HK-2 (cell line): Measurements from ENCODE around the gene RGS2.
A peak's percentile ranks its signal among the peaks of the same experiment; 100 is the strongest.

ENCODE experiments used
- DNase-seq: peaks from one replicate; pipeline ENCODE4 v3.0.0-alpha.2; 2018; ENCODE audit not compliant: unreplicated experiment

Gene RGS2, protein sequence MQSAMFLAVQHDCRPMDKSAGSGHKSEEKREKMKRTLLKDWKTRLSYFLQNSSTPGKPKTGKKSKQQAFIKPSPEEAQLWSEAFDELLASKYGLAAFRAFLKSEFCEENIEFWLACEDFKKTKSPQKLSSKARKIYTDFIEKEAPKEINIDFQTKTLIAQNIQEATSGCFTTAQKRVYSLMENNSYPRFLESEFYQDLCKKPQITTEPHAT

GRCh38 chr1:192808518-192809306 is at the start of gene RGS2:
Gene RGS2 (plus strand): TSS chr1:192809039. CDS start chr1:192809072, 33 bp downstream.
- peak; percentile 90 for DNase-seq

DNA sequence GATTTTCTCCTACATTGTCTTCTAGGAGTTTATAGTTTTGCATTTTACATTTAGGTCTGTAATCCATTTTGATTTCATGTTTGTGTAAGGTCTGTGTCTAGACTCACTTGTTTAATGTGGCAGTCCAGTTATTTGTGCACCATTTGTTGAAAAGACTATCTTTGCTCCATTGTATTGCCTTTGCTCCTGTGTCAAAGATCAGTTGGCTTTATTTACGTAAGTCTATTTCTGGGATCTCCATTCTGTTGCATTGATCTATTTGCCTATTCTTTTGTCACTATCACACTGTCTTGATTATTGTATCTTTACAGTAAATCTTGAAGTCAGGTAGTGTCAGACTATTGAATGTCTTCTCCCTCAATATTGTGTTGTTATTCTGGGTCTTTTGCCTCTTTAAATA is 49.7 kb upstream of the RGS2 start:
- no peak for DNase-seq

DNA sequence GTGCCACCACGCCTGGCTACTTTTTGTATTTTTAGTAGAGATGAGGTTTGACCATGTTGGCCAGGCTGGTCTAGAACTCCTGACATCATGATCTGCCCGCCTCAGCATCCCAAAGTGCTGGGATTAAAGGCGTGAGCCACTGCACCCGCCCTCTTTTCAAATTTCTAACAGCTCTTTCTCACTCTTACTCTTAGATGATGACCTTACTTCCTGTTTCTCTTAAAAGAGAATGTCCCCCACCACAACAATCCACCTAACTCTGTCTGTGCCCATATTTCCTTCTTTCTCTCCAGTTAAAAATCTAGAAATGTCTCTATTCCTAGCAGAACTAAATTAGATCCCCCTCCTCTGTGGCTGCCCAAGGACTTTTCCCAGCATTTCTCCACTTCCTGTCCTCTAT is 46.6 kb upstream of the RGS2 start:
- no peak for DNase-seq

DNA sequence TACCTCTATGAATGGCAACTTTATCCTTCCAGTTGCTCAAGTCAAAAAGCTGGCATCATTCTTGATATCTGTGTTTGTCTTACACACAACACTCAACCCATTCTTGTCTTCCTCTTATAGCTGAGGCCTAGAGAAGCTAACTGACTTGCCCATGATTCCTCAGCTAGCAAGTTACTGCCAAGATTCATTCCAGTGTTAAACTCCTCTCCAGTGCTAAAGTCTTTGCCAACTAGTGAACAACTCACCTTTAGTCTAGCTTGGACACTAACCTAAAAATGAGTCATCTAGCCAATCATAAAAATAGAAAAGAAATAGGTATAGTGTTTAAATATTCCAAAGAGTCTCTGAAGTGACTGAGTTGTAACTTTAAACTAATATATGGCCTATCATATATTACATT is 45.6 kb upstream of the RGS2 start:
- no peak for DNase-seq

DNA sequence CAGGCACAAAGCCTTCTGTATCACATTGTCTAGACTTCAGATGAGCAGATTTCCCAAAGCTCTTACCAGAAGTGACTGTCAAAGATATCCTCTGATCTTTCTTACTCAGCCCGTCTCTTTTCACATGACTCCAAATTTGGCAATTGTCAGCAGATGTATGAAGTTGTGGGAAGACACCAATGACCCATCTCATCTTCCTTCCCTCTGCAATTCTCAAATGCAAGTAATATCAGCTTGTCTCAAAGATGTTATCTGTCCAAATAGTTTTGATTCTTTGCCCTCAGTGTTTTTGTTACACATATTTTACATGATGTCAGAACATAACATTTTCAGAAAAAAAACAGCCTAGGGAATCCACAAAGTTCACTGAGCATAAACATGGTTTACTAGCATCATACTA is 45.1 kb upstream of the RGS2 start:
- DNase-seq: no peak

GRCh38 chr1:192764675-192765074 is 44.2 kb upstream of the RGS2 start:
- no peak for DNase-seq

- DNase-seq: no peak
Observed at GRCh38 chr1:192766009-192766625, 42.7 kb upstream of the RGS2 start.

GRCh38 chr1:192766876-192767275 is 42.0 kb upstream of the RGS2 start:
- no peak for DNase-seq

- no peak for DNase-seq
Observed at GRCh38 chr1:192767798-192768197, 41.0 kb upstream of the RGS2 start.

- DNase-seq: no peak
Observed at GRCh38 chr1:192768463-192768862, 40.4 kb upstream of the RGS2 start.

DNA sequence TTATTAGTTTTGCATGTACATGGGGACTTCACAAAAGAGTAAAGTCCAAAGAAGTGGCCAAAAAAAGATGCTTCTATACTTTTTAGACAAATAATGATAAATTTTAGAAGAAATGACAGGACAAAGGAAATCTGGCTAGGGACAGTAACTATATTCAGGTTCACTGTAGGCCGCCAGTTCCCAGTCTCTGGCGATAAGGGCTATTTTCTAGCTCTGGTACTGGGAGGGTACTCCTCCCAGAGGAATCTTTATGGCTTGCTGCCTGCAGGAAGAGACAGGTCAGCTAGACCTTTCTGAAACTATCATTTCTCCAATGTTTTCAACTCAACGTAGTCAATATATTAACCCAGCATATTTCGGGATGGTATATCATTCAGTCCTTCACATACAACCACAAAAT is 37.5 kb upstream of the RGS2 start:
- no peak for DNase-seq

GRCh38 chr1:192775631-192776030 is 33.2 kb upstream of the RGS2 start:
- no peak for DNase-seq

DNA sequence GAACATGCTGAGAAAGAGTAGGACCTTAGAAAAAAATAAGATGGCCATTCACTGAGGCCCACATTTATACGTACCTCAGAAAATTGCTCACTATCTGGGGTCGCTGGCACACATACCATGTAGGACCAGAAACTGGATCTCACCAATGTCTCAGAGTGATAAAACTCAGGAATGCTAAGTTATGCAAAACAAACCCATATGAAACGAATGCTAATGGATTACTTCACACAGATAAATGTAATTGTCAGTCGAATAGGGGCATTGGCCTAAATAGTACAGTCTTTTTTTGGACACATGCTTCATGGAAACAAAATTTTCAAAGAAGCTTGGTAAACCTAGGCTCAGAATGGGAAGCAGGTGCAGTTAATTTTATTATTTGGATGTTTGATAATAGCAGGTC is 32.6 kb upstream of the RGS2 start:
- no peak for DNase-seq

DNA sequence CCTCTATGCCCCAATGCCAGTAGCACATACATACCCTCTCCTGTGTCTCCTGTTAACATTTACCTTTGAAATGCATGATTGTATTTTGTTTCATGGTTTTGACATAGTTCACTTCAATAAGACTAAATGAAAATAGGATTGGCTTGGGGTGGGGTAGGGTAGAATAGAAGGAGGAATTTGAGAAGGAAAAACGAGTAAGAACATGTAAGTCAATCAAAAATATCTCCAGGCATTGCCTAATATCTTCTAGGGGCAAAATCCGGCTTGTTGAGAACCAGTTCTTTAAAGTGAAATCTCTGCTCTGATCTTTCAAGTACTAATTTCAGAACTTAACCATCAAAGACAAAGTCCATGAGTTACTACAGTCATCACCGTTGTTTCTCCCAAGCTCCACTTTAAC is 31.8 kb upstream of the RGS2 start:
- DNase-seq: no peak

GRCh38 chr1:192783791-192784190 is 25.0 kb upstream of the RGS2 start:
- DNase-seq: no peak

DNA sequence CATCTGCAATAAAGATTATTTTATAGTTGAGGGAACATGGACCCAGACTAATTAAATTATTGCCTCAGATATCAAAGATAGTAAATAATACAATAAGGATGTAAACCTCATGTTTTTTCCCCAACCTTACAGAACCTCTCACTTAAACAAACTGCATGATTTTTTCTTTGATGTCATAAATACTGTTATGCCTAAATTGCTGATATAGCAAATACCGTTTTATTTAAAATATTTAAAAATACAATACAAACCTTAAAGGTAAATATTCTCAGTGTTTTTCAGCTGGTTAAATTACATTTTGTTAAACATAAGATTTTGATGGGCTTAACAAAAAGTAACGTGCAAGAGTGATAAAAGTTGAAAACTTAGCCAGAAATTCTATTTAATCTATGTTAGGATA is 24.4 kb upstream of the RGS2 start:
- DNase-seq: no peak

DNA sequence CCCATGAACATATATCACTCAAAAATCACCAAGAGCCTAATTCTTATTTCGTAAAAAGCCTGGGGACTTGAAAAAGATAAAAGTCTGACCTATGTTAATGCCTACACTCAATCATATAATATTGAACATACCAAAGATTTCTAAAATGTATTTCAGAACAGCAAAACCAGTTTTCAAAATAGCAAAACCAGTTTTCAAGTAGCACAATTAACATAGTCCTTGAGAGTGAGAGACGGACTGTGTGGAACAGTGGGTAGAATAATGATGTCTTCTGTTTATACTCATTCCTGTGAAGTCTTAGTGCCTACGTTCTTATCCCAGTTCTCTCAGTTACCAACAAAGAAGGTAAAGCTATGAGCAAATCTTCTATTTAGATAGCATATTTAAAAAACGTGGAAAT is 22.3 kb upstream of the RGS2 start:
- DNase-seq: no peak

GRCh38 chr1:192787914-192788585 is 20.8 kb upstream of the RGS2 start:
- peak; percentile 70 for DNase-seq

DNA sequence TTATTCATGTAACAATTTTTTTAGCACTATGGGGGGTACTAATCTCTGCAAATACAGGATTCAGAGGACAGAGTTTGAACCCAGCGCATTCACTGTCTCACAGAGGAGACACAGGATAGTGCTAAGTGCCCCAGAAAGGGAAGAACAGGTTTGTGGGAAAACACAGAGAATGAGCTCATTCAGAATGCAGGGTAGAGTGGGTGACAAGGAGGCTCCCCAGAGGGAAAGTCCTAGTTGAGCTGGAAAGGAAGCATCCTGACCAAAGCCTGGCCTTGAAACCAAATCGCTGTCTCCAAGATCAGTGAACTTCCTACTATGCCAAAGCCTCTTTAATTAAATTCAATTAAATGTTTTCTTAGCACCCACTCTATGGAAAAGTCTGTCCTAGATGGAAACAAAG is 19.0 kb upstream of the RGS2 start:
- DNase-seq: no peak

GRCh38 chr1:192792628-192793027 is 16.2 kb upstream of the RGS2 start:
- no peak for DNase-seq

- DNase-seq: no peak
Observed at GRCh38 chr1:192793983-192794767, 14.7 kb upstream of the RGS2 start.

- DNase-seq: no peak
Observed at GRCh38 chr1:192794768-192795035, 14.1 kb upstream of the RGS2 start.
